HCT116 (cell line): ENCODE data around the gene APBB3.

Experiments used
- EZH2 ChIP-seq: fragments of 200-600 bp; sonication (generic); IDR thresholded peaks from 2 replicates; pipeline ENCODE4 v1.6.1; 2017; ENCODE audit warnings: antibody characterized with exemption, mixed run types
- EZH2phosphoT487 ChIP-seq: fragments of 200-600 bp; IDR thresholded peaks from 2 replicates; pipeline ENCODE4 v1.6.1; 2018; ENCODE audit warnings: antibody characterized with exemption, borderline replicate concordance
- FOSL1 ChIP-seq: IDR thresholded peaks from 2 replicates; pipeline ENCODE4 v1.6.1; 2012; ENCODE audit warnings: low read depth
- POLR2AphosphoS5 ChIP-seq: IDR thresholded peaks from 2 replicates; pipeline ENCODE4 v1.6.1; 2011; ENCODE audit warnings: mild to moderate bottlenecking, low read depth, low read length, moderate library complexity
- RAD21 ChIP-seq: IDR thresholded peaks from 2 replicates; pipeline ENCODE4 v1.6.1; 2012; ENCODE audit warnings: low read depth, mild to moderate bottlenecking

- TF ChIP-seq EZH2phosphoT487 (no peak), RAD21 (no peak), POLR2AphosphoS5 (no peak), EZH2 (no peak), FOSL1 (no peak)
Observed at GRCh38 chr5:140513124-140513523, 51.3 kb downstream of the APBB3 start.
